Neural cell (in vitro differentiated cells): ENCODE measurements around the gene STAT4. TPM values are rescaled to one million over a fixed set of nuclear protein-coding genes. Genes with fewer than 3 reads are reported as not detected.
A peak's percentile ranks its signal among the peaks of the same experiment; 100 is the strongest.

Source experiments
- H2AFZ ChIP-seq: fragments of 200-600, 300-800 bp; sonication (generic), shearing (Covaris generic); 2 replicates; pipeline ENCODE4 v1.6.0; 2014; ENCODE audit warnings: low read depth, mild to moderate bottlenecking, antibody characterized with exemption, low read length, moderate library complexity
- H3F3A ChIP-seq: fragments of 200-600 bp; shearing (Covaris generic); 2 replicates; pipeline ENCODE4 v1.6.1; 2016; ENCODE audit warnings: mild to moderate bottlenecking, moderate library complexity, mixed read lengths, antibody characterized with exemption, low read length; ENCODE audit not compliant: insufficient read depth, poor library complexity, severe bottlenecking
- H3K27ac ChIP-seq: fragments of 200-600, 300-800 bp; sonication (generic), shearing (Covaris generic); 2 replicates; pipeline ENCODE4 v1.5.1; 2014; ENCODE audit warnings: mild to moderate bottlenecking, low read length, moderate library complexity
- H3K27me3 ChIP-seq: fragments of 300-800, 200-600 bp; sonication (generic), shearing (Covaris generic); 2 replicates; pipeline ENCODE4 v1.6.0; 2014; ENCODE audit warnings: mild to moderate bottlenecking, low read depth, low read length, moderate library complexity; ENCODE audit not compliant: insufficient read depth
- H3K36me3 ChIP-seq: fragments of 300-800, 200-600 bp; sonication (generic), shearing (Covaris generic); 2 replicates; pipeline ENCODE4 v1.5.1; 2014; ENCODE audit warnings: mild to moderate bottlenecking, antibody characterized with exemption, low read length, moderate library complexity; ENCODE audit not compliant: insufficient read depth
- H3K4me2 ChIP-seq: fragments of 300-800, 200-600 bp; sonication (generic), shearing (Covaris generic); 2 replicates; pipeline ENCODE4 v1.6.0; 2014; ENCODE audit warnings: mild to moderate bottlenecking, low read length
- H3K4me3 ChIP-seq: fragments of 300-800, 200-600 bp; sonication (generic), shearing (Covaris generic); 2 replicates; pipeline ENCODE4 v1.5.1; 2014; ENCODE audit warnings: mild to moderate bottlenecking, low read length, moderate library complexity
- H3K79me2 ChIP-seq: fragments of 200-600 bp; shearing (Covaris generic); replicated peaks from 2 replicates; pipeline ENCODE4 v1.6.0; 2014; ENCODE audit warnings: mild to moderate bottlenecking, low read length, moderate library complexity; ENCODE audit not compliant: insufficient read depth
- H3K9ac ChIP-seq: fragments of 300-800, 200-600 bp; sonication (generic), shearing (Covaris generic); 2 replicates; pipeline ENCODE4 v1.6.1; 2016; ENCODE audit warnings: mild to moderate bottlenecking, low read length, mixed read lengths
- H3K9me2 ChIP-seq: fragments of 200-600 bp; shearing (Covaris generic); 2 replicates; pipeline ENCODE4 v1.6.1; 2016; ENCODE audit warnings: mild to moderate bottlenecking, low read length, mixed read lengths; ENCODE audit not compliant: insufficient read depth
- H3K9me3 ChIP-seq: fragments of 200-600, 300-800 bp; sonication (generic), shearing (Covaris generic); 2 replicates; pipeline ENCODE4 v1.6.1; 2016; ENCODE audit warnings: mild to moderate bottlenecking, mixed run types, low read length, moderate library complexity, mixed read lengths
- H4K20me1 ChIP-seq: fragments of 200-600 bp; shearing (Covaris generic); 2 replicates; pipeline ENCODE4 v1.6.1; 2016; ENCODE audit warnings: mild to moderate bottlenecking, mixed run types; ENCODE audit not compliant: insufficient read depth
- EP300 ChIP-seq: fragments of 450-650 bp; conservative IDR thresholded peaks from 2 replicates; pipeline ENCODE4 v1.6.1; 2014; ENCODE audit warnings: antibody characterized with exemption, mild to moderate bottlenecking, moderate library complexity; ENCODE audit not compliant: poor library complexity, severe bottlenecking
- EZH2 ChIP-seq: fragments of 200-600, 300-800 bp; shearing (Covaris generic), sonication (generic); IDR thresholded peaks from 2 replicates; pipeline ENCODE4 v1.6.1; 2014; ENCODE audit warnings: antibody characterized with exemption, low read length, borderline replicate concordance, mild to moderate bottlenecking; ENCODE audit not compliant: insufficient read depth, poor library complexity, severe bottlenecking
- MXI1 ChIP-seq: fragments of 450-650 bp; conservative IDR thresholded peaks from 2 replicates; pipeline ENCODE4 v1.6.1; 2014; ENCODE audit warnings: antibody characterized with exemption, mild to moderate bottlenecking; ENCODE audit not compliant: poor library complexity, severe bottlenecking
- POLR2AphosphoS5 ChIP-seq: IDR thresholded peaks from 2 replicates; pipeline ENCODE4 v1.6.1; 2012
- RAD21 ChIP-seq: fragments of 450-650 bp; conservative IDR thresholded peaks from 2 replicates; pipeline ENCODE4 v1.6.1; 2014; ENCODE audit warnings: antibody characterized with exemption, mild to moderate bottlenecking, moderate library complexity
- REST ChIP-seq: IDR thresholded peaks from 2 replicates; pipeline ENCODE4 v1.6.1; 2012; ENCODE audit warnings: borderline replicate concordance
- SMC3 ChIP-seq: fragments of 450-650 bp; conservative IDR thresholded peaks from 2 replicates; pipeline ENCODE4 v1.6.1; 2014; ENCODE audit warnings: antibody characterized with exemption, mild to moderate bottlenecking, moderate library complexity; ENCODE audit not compliant: poor library complexity
- TAF1 ChIP-seq: IDR thresholded peaks from 2 replicates; pipeline ENCODE4 v1.6.1; 2012; ENCODE audit warnings: low read depth
- polyA plus RNA-seq: library from polyadenylated mRNA; depleted of rRNA; stranded (reverse); fragments of >200 nt; gene quantifications from 2 replicates; pipeline ENCODE4 v1.2.3, GENCODE V29; 2014
- TF ChIP-seq, protein P1 (sequence below): fragments of 450-650 bp; IDR thresholded peaks from 2 replicates; pipeline ENCODE4 v1.5.1; 2014; ENCODE audit warnings: antibody characterized with exemption, mild to moderate bottlenecking, moderate library complexity; ENCODE audit not compliant: poor library complexity, severe bottlenecking

STAT4 gene
- polyA plus RNA-seq, 1 donor from 2014 or later: 3.7 TPM

GRCh38 chr2:191031256-191031655 is 119.5 kb downstream of the STAT4 start:
- H3K9ac ChIP-seq: no peak overlapping the region
- H3K9me3 ChIP-seq: no peaks in the 10 kb centered on the region
- H2AFZ ChIP-seq: no peak overlapping the region
- H3F3A ChIP-seq: no peaks in the 10 kb centered on the region
- H3K4me3 ChIP-seq: no peak overlapping the region
- H3K27me3 ChIP-seq: no peaks in the 10 kb centered on the region
- H3K79me2 ChIP-seq: no peaks in the 10 kb centered on the region
- TF ChIP-seq MXI1 (no peak), TAF1 (no peak), POLR2AphosphoS5 (no peak), EZH2 (no peak), REST (no peak), EP300 (no peak), RAD21 (no peak), SMC3 (no peak)
- TF ChIP-seq, protein P1, sequence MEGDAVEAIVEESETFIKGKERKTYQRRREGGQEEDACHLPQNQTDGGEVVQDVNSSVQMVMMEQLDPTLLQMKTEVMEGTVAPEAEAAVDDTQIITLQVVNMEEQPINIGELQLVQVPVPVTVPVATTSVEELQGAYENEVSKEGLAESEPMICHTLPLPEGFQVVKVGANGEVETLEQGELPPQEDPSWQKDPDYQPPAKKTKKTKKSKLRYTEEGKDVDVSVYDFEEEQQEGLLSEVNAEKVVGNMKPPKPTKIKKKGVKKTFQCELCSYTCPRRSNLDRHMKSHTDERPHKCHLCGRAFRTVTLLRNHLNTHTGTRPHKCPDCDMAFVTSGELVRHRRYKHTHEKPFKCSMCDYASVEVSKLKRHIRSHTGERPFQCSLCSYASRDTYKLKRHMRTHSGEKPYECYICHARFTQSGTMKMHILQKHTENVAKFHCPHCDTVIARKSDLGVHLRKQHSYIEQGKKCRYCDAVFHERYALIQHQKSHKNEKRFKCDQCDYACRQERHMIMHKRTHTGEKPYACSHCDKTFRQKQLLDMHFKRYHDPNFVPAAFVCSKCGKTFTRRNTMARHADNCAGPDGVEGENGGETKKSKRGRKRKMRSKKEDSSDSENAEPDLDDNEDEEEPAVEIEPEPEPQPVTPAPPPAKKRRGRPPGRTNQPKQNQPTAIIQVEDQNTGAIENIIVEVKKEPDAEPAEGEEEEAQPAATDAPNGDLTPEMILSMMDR: no peak
- H3K9me2 ChIP-seq: no peaks in the 10 kb centered on the region
- no peak overlapping the region for H3K4me2 ChIP-seq
- H3K36me3 ChIP-seq: no peaks in the 10 kb centered on the region
- H3K27ac ChIP-seq: no peak overlapping the region
- H4K20me1 ChIP-seq: no peaks in the 10 kb centered on the region

DNA sequence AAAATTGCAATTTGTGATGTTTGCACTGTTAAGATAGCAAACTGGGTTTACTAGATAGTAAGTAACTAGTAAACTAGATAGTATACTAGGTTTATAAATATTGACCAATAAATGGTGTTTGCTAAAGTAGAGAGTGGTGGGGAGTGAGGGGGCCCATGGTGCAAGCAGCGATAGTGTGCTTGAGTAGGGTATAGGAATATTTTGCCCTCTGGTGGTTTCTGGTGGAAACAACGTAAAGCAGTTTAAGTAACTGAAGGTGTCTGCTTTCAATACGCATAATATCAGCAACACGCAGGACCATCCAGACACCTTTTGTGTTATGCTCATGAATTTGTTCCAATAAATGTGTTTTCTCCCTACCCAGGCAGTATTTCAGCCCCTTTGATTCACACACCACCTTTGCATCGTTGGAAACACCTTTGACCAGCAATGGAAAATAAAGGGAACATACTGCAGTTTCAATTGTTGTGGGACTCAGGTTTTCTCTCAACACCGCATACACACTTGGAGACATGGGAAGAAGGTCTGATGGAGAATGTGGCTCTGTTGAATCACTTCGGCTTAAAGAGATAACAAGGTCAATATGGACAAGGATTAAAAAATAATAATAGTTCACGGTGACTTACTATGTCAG is 120.2 kb downstream of the STAT4 start:
- Histone ChIP-seq H3K4me3 (no peak overlapping the region), H3K36me3 (no peaks in the 10 kb centered on the region), H3K27ac (no peak overlapping the region), H2AFZ (no peak overlapping the region), H3K79me2 (no peaks in the 10 kb centered on the region), H3K9ac (no peak overlapping the region), H4K20me1 (no peaks in the 10 kb centered on the region), H3K9me3 (no peaks in the 10 kb centered on the region), H3K27me3 (no peaks in the 10 kb centered on the region), H3F3A (no peaks in the 10 kb centered on the region), H3K4me2 (no peak overlapping the region), H3K9me2 (no peaks in the 10 kb centered on the region)
- TF ChIP-seq SMC3 (peak; percentile 64), EZH2 (no peak), RAD21 (peak; percentile 43), POLR2AphosphoS5 (no peak)
- TF ChIP-seq, protein P1: peak; percentile 61
